HG02884 (cell line): ENCODE data around the gene CST5.
"Not testable (repeated sequence)": the region's sequence is repeated elsewhere in the genome, so short reads cannot be mapped to it uniquely, and the experiment has no call there.

ENCODE experiments used
- ATAC-seq: cut with Tn5 transposase; IDR thresholded peaks from one replicate; pipeline ENCODE4 v1.9.1; 2021; ENCODE audit warnings: mild to moderate bottlenecking, moderate library complexity; ENCODE audit not compliant: unreplicated experiment

CST5 gene

DNA sequence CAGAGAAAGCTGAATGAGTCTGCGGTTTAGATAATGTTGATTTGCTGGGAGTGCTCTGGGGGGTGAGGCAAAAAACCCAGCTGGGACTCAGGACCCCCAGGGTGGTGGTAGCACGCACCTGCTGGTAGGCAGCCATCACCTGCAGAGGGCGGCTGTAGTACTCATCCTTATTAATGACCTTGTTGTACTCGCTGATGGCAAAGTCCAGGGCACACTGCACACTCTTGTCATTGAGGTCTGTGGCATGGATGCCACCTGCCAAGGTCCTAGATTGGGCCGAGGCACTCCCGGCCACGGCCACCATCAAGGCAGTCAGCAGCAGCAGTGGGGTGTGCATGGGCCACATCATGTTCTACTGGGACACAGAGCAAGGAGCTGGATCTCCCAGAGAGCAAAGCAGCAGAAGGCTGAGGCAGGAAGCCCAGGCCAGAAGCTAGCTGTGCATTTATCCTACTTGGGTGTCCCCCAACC is at the start of gene CST5:
CST5 (minus strand) TSS at position 421 of the 471 bp plus-strand sequence; CDS start at position 349, 72 bp downstream.
- no peak for ATAC-seq

DNA sequence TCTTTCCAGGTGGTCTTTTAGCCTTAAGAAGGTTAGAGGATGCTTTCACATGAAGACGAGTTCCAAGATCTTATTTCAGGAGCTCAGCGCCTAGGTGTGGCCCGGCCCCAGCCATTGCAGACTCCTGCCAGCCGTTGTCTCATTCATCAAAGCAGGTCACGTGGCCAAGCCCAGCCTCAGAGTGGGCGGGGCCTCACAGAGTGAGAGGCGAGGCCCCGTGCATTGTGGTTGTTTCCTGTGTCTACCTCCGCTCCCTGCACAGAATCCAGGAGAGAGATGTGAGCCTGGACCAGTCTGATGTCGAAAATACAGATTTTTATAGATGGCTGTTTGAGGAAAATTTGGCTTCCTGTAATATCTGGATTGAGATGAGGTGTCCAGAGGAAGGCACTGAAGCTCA is 49.2 kb upstream of the CST5 start:
- no peak for ATAC-seq

DNA sequence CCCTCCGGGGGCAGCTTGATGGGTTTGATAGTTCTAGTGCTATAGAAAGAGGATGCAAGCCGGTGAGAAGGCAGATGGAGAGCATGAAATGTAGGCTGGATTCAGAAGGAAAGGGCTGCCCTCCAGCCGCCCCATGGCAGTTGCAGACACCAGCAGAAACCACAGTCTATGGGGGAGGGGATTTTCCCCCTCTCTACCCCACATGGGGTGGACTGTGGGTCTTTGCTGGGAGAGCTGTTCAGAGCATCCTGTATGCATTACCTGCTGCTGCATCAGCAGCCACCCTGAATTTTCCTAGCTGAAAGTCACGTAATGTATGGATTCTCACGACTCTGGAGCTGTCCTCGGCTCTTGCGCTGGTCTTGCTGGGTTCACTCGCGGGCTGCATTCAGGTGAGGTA is 48.8 kb upstream of the CST5 start:
- no peak for ATAC-seq

DNA sequence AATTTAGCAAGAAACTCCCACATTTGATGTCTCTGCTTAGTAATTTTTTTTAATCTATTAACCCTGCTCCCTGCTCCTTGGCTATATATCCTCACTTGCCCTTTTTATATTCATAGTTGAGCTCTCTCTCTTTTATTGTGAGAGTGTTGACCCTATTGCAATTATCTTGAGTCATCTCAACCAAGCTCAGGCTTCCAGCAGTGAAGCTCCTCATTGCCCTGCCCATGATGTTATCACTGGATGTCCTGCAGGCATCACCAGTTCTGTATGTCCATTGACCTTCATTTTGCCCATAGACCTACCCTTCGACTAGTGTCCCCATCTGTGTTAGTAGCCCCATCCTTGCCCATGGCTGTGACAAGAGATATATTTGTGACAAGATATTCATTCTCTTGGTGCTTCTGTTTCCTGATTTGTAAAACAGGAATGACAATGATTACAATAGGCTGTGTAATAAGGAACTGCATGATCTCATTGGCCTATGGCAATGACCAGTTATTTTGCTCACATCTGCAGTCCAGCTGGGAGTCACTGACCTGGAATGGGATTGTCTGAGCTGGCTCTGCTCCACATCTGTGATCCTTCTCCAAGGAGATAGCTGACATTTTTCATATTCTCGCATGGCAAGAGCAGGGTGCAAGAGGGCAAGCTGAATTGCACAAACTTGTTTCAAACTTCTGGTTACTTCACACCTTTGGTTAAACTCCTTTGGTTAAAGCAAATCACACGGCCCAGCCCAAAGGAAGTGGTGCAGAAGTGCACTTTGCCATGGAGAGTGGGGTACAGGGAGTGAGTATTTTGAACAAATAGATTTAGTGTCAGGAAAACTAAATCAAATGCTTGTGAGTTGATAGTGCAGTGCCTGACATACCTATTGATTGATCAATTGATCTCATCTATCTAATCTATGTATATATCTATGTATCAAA is 47.7 kb upstream of the CST5 start:
- no peak for ATAC-seq

GRCh38 chr20:23926526-23926880 is 47.0 kb upstream of the CST5 start:
- no peak for ATAC-seq

DNA sequence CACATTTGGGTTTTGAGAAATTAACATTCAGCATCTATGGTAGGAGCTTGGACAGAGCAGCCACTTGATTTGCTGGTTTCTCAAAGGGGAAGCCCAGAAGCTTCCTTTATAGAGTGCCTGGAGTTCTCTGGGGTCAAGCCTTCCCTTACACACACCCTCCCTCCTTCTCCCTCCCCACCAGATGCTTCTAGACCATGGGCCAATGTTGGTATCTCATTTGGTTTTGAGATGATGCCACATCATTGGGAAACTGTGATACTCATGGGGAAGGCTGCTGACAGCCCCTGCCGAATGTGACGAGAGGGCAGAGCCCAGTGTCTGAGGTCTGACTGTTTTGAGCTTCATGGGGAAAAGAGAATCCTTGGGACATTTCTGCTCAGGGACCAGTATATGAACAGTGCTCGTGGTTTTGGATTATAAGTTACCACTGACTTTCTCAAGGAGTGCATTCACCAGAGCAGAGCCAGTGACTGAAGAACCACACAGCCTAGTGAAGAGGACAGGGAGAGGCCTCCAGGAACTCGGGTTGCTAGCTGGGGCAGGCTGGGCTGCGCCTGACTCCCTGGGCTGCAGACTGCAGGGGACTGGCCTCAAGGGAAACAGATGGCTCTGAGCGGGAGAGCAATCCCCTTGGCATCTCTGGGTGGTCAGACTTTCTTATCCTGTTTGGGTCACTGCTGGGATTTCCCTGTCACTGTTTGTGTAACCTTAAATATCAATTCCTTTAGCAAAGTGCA is 46.4 kb upstream of the CST5 start:
- ATAC-seq, result no peak

- no peak for ATAC-seq
These were observed 45.2 kb upstream of the CST5 start for GRCh38 chr20:23924751-23925150.

DNA sequence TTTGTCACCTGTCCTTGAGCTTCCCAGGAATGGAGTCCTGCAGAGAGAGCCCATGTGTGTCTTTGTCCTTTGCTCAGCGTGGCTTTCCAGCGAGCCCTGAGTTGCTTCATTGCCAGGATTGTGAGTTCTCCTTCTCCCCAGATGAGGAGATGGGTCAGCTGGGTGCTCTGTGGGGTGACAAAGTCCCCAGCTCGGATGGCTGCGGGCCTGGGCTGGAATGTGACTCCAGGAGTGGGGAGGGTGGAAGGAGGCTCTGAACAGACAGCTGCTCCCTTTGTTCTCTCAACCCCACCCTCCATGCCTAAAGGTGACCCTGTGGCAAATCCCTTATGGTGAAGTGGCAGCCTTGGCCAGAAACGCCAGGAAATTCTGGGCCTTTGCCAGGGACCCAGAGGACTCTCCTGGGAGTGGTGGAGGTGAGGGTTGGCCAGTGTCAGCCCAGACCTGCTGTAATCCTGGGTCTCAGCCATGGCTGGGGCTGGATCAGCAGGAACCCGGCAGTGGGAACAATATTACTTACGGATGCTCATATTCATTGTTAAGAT is 44.4 kb upstream of the CST5 start:
- no peak for ATAC-seq

GRCh38 chr20:23923311-23923710 is 43.8 kb upstream of the CST5 start:
- no peak for ATAC-seq

DNA sequence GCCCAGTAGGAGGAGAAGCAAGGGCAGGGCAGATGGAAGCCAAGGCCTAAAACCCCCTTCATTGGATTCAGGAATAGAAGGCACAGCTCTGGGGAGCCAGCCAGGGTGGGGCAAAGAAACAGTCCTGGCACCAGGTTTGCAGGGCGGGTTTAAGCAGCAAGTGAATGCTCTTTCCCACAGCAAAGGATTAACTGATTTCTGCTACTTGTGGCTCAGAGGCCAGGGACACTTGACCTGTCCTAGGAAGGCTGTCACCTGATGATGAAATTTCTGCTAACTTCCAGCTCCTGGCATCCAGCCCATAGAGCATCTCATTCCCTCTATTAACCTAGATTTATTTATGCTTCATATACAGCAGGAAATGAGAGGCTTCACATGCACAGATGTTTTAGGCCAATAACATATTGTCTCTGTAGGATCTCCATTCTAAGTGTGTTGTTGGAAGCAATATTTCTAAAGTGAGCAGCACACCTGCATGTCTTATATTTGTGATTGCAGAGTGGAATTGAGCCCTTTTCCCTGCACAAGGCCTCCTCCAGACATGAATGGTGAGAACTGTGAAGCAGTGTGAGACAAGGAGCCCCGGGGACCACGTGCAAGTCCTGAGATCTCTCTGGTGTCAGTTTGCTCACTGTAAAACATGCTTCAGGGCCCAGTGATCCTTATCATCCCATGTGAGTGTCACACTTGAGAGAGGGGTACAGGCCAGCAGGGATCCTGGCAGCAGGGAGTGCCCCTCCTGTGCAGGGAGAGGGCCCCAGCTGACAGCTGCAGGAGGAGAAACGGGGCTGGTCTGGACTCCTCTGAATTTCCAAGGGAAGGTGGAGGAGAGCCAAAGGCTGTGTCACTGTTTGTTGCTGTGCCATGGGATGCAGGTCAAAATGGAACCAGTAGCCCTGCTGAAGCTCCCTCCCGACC is 41.1 kb upstream of the CST5 start:
- no peak for ATAC-seq

- no peak for ATAC-seq
These were observed 39.3 kb upstream of the CST5 start for GRCh38 chr20:23918896-23919295.

- no peak for ATAC-seq
These were observed 38.7 kb upstream of the CST5 start for GRCh38 chr20:23918101-23918862.

- ATAC-seq, result no peak
These were observed 37.6 kb upstream of the CST5 start for GRCh38 chr20:23917024-23917725.

DNA sequence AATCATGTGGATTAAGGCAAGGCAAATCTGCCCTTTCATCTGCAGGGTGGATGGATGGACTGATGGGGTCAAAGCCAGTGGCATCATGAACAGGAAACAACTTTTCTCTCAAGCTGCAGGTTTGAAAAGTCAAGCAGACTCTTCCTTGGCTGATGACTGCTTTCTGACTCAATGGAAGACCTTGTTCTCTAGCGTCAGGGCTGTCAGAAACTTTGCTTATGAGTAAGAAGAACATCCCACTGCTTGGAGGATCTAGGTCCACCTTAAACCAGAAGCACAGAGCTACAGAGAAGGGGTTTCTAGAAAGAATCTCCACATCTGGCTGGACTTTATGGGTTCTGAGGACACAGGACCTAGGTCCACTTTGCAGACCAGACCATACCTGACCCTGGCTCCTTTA is 36.3 kb upstream of the CST5 start:
- ATAC-seq, result no peak

GRCh38 chr20:23914469-23914868 is 34.9 kb upstream of the CST5 start:
- ATAC-seq, result not testable (repeated sequence)

DNA sequence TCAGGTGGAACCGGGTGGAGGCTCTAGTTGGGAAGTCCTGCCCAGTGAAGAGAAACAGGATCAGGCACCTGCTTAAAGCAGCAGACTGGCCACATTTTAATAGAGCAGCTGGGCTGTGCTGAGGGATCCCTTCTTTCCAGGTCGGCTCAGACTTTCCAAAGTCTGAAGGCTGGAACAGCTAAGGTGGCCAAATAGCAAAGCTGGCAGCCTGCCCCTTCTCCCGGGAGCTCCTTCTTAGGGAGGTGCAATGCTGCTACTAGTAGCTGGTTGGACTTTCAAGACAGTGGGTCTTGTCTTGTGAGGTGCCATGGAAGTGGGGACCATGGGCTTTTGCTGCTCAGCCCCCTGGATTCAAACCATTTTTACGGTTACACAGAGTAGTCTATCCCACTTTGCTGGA is 30.7 kb upstream of the CST5 start:
- no peak for ATAC-seq

DNA sequence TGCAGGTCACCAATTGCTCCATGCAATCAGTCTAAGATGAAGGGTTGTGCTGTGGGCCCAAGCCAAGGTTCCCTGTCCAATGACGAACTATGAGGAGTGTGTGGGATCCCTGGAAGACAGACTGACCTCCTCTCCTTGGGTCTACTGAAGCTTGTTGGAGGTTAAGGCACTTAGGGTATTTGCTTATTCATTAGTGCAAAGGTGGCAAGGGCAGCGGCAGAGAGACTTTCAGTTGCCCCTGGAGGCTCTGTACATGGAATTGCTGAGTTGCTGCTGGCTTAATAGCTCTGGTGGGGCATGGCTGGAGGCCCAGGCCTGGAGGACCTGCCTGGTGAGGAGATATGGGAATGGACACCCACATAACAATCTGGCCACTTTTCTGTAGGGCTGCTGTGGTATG is 29.8 kb upstream of the CST5 start:
- ATAC-seq, result no peak

- ATAC-seq, result no peak
These were observed 28.0 kb upstream of the CST5 start for GRCh38 chr20:23907579-23907978.

DNA sequence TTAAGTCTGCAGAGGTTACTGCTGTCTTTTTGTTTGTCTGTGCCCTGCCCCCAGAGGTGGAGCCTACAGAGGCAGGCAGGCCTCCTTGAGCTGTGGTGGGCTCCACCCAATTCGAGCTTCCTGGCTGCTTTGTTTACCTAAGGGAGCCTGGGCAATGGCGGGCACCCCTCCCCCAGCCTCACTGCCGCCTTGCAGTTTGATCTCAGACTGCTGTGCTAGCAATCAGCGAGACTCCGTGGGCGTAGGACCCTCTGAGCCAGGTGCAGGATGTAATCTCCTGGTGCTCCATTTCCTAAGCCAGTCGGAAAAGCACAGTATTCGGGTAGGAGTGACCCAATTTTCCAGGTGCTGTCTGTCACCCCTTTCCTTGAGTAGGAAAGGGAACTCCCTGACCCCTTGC is 22.8 kb upstream of the CST5 start:
- not testable (repeated sequence) for ATAC-seq
